Loucy (cell line): ENCODE data around the gene EPHB6.

ENCODE experiments used
- H2AFZ ChIP-seq: fragments of 200-600 bp; sonication (generic); 2 replicates; pipeline ENCODE4 v1.6.0; 2016; ENCODE audit warnings: antibody characterized with exemption, mild to moderate bottlenecking, low read length, moderate library complexity
- H3F3A ChIP-seq: fragments of 200-600 bp; 2 replicates; pipeline ENCODE4 v1.6.0; 2016; ENCODE audit warnings: antibody characterized with exemption, low read depth, mild to moderate bottlenecking
- H3K27me3 ChIP-seq: fragments of 200-600 bp; sonication (generic); 2 replicates; pipeline ENCODE4 v1.6.1; 2014; ENCODE audit warnings: low read length, mild to moderate bottlenecking; ENCODE audit not compliant: insufficient read depth, poor library complexity, severe bottlenecking
- H3K36me3 ChIP-seq: fragments of 200-600 bp; sonication (generic); 2 replicates; pipeline ENCODE4 v1.6.1; 2016; ENCODE audit warnings: low read length; ENCODE audit not compliant: insufficient read depth
- H3K4me1 ChIP-seq: fragments of 200-600 bp; sonication (generic); 2 replicates; pipeline ENCODE4 v1.5.1; 2014; ENCODE audit warnings: low read length, mild to moderate bottlenecking; ENCODE audit not compliant: insufficient read depth, poor library complexity, severe bottlenecking
- H3K4me2 ChIP-seq: fragments of 200-600 bp; sonication (generic); 2 replicates; pipeline ENCODE4 v1.6.0; 2014; ENCODE audit warnings: antibody characterized with exemption, low read length, low read depth, mild to moderate bottlenecking; ENCODE audit not compliant: poor library complexity, severe bottlenecking
- H3K4me3 ChIP-seq: fragments of 200-600 bp; sonication (generic); 2 replicates; pipeline ENCODE4 v1.5.1; 2014; ENCODE audit warnings: low read length, mild to moderate bottlenecking, mixed read lengths; ENCODE audit not compliant: poor library complexity, severe bottlenecking
- H3K79me2 ChIP-seq: fragments of 200-600 bp; sonication (generic); 2 replicates; pipeline ENCODE4 v1.6.1; 2014; ENCODE audit warnings: low read length; ENCODE audit not compliant: insufficient read depth
- H3K9ac ChIP-seq: fragments of 200-600 bp; sonication (generic); 2 replicates; pipeline ENCODE4 v1.6.0; 2014; ENCODE audit warnings: mild to moderate bottlenecking, low read depth, low read length, moderate library complexity; ENCODE audit not compliant: poor library complexity, severe bottlenecking
- H3K9me2 ChIP-seq: fragments of 200-600 bp; sonication (generic); replicated peaks from 2 replicates; pipeline ENCODE4 v1.6.1; 2016; ENCODE audit warnings: low read depth, low read length, mixed read lengths
- H3K9me3 ChIP-seq: fragments of 200-600 bp; sonication (generic); 2 replicates; pipeline ENCODE4 v1.6.1; 2014; ENCODE audit warnings: mild to moderate bottlenecking, antibody characterized with exemption, low read length, low read depth; ENCODE audit not compliant: insufficient read depth
- H4K20me1 ChIP-seq: fragments of 200-600 bp; sonication (generic); 2 replicates; pipeline ENCODE4 v1.6.0; 2014; ENCODE audit warnings: antibody characterized with exemption, low read length, mild to moderate bottlenecking; ENCODE audit not compliant: insufficient read depth, poor library complexity, severe bottlenecking
- CTCF ChIP-seq: fragments of 200-600 bp; sonication (generic); conservative IDR thresholded peaks from 2 replicates; pipeline ENCODE4 v1.5.1; 2014; ENCODE audit warnings: mild to moderate bottlenecking, antibody characterized with exemption, low read length
- EZH2phosphoT487 ChIP-seq: fragments of 200-600 bp; IDR thresholded peaks from 2 replicates; pipeline ENCODE4 v1.6.1; 2018; ENCODE audit warnings: antibody characterized with exemption, mild to moderate bottlenecking, moderate library complexity, borderline replicate concordance

The EPHB6 gene

GRCh38 chr7:142881586-142882337 lies 26.9 kb downstream of the EPHB6 start:
- H3F3A ChIP-seq, result no peaks in the 10 kb centered on the region
- no peaks in the 10 kb centered on the region for H3K4me1 ChIP-seq
- no peak for TF ChIP-seq EZH2phosphoT487
- TF ChIP-seq CTCF, result no peak
- H3K9me3 ChIP-seq, result no peaks in the 10 kb centered on the region
- no peak overlapping the region for H3K4me3 ChIP-seq
- H3K36me3 ChIP-seq, result no peaks in the 10 kb centered on the region
- H4K20me1 ChIP-seq, result no peaks in the 10 kb centered on the region
- H3K4me2 ChIP-seq, result no peak overlapping the region
- no peaks in the 10 kb centered on the region for H3K79me2 ChIP-seq
- no peak overlapping the region for H2AFZ ChIP-seq
- H3K9ac ChIP-seq, result no peak overlapping the region
- H3K27me3 ChIP-seq, result no peaks in the 10 kb centered on the region
- H3K9me2 ChIP-seq, result no peaks in the 10 kb centered on the region

GRCh38 chr7:142882338-142882678 lies 27.4 kb downstream of the EPHB6 start:
- H3K36me3 ChIP-seq, result no peaks in the 10 kb centered on the region
- H3K9me2 ChIP-seq, result no peaks in the 10 kb centered on the region
- no peaks in the 10 kb centered on the region for H3K9me3 ChIP-seq
- H2AFZ ChIP-seq, result no peak overlapping the region
- no peak overlapping the region for H3K4me3 ChIP-seq
- no peaks in the 10 kb centered on the region for H3K4me1 ChIP-seq
- H3K4me2 ChIP-seq, result no peak overlapping the region
- no peaks in the 10 kb centered on the region for H4K20me1 ChIP-seq
- H3F3A ChIP-seq, result no peaks in the 10 kb centered on the region
- no peak for TF ChIP-seq EZH2phosphoT487
- no peak for TF ChIP-seq CTCF
- H3K9ac ChIP-seq, result no peak overlapping the region
- no peaks in the 10 kb centered on the region for H3K79me2 ChIP-seq
- H3K27me3 ChIP-seq, result no peaks in the 10 kb centered on the region

- Histone ChIP-seq H3F3A (no peaks in the 10 kb centered on the region), H3K36me3 (no peaks in the 10 kb centered on the region), H4K20me1 (no peaks in the 10 kb centered on the region), H3K9me3 (no peaks in the 10 kb centered on the region), H3K4me1 (no peaks in the 10 kb centered on the region), H3K9ac (no peak overlapping the region), H3K4me2 (no peak overlapping the region), H3K9me2 (no peaks in the 10 kb centered on the region), H3K79me2 (no peaks in the 10 kb centered on the region), H3K4me3 (no peak overlapping the region), H3K27me3 (no peaks in the 10 kb centered on the region), H2AFZ (no peak overlapping the region)
- TF ChIP-seq CTCF (no peak), EZH2phosphoT487 (no peak)
Observed at GRCh38 chr7:142883145-142883544, 28.3 kb downstream of the EPHB6 start.
